Panc1 (cell line): Measurements from ENCODE around the gene ANKH.

ENCODE experiments used
- TF ChIP-seq, protein P1 (sequence below): fragments of 450-650 bp; IDR thresholded peaks from 2 replicates; pipeline ENCODE4 v1.5.1; 2017; ENCODE audit warnings: mild to moderate bottlenecking
- TF ChIP-seq, protein P2 (sequence below), 2 experiments: IDR thresholded peaks; 2 replicates each; pipeline ENCODE4 v1.6.1; 2011 to 2012; ENCODE audit warnings: low read depth in 2 of 2, control low read depth in 1 of 2, low read length in 1 of 2, mild to moderate bottlenecking in 1 of 2, moderate library complexity in 1 of 2; ENCODE audit not compliant: insufficient read depth in 1 of 2

DNA sequence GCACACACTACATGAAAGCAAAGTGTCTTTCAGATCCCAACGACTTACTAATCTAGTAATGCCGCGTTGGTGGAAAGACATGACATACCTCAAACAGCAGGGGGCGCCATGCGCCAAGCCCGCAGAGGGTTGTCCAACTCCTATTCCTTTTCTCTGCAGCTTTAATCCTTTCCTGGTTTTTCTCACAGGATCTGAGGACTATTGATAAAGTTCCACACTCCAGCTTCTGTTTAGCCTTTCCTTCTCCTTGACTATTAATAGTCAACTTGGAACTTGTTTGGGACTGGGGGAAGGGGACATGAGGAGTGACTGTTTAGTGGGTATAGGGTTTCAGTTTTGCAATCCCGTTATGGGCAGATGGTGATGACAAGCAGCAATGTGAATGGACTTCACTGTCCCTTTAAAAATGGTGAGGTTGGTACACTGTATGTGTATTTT, 144.1 kb downstream of the ANKH start:
- TF ChIP-seq, protein P1, sequence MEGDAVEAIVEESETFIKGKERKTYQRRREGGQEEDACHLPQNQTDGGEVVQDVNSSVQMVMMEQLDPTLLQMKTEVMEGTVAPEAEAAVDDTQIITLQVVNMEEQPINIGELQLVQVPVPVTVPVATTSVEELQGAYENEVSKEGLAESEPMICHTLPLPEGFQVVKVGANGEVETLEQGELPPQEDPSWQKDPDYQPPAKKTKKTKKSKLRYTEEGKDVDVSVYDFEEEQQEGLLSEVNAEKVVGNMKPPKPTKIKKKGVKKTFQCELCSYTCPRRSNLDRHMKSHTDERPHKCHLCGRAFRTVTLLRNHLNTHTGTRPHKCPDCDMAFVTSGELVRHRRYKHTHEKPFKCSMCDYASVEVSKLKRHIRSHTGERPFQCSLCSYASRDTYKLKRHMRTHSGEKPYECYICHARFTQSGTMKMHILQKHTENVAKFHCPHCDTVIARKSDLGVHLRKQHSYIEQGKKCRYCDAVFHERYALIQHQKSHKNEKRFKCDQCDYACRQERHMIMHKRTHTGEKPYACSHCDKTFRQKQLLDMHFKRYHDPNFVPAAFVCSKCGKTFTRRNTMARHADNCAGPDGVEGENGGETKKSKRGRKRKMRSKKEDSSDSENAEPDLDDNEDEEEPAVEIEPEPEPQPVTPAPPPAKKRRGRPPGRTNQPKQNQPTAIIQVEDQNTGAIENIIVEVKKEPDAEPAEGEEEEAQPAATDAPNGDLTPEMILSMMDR = peak; percentile 96
- TF ChIP-seq, protein P2, sequence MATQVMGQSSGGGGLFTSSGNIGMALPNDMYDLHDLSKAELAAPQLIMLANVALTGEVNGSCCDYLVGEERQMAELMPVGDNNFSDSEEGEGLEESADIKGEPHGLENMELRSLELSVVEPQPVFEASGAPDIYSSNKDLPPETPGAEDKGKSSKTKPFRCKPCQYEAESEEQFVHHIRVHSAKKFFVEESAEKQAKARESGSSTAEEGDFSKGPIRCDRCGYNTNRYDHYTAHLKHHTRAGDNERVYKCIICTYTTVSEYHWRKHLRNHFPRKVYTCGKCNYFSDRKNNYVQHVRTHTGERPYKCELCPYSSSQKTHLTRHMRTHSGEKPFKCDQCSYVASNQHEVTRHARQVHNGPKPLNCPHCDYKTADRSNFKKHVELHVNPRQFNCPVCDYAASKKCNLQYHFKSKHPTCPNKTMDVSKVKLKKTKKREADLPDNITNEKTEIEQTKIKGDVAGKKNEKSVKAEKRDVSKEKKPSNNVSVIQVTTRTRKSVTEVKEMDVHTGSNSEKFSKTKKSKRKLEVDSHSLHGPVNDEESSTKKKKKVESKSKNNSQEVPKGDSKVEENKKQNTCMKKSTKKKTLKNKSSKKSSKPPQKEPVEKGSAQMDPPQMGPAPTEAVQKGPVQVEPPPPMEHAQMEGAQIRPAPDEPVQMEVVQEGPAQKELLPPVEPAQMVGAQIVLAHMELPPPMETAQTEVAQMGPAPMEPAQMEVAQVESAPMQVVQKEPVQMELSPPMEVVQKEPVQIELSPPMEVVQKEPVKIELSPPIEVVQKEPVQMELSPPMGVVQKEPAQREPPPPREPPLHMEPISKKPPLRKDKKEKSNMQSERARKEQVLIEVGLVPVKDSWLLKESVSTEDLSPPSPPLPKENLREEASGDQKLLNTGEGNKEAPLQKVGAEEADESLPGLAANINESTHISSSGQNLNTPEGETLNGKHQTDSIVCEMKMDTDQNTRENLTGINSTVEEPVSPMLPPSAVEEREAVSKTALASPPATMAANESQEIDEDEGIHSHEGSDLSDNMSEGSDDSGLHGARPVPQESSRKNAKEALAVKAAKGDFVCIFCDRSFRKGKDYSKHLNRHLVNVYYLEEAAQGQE (IDR thresholded peaks at IDR 0.05; ENCODE audit: insufficient read depth in 1 of 2, low read depth in 2 of 2, low read length in 1 of 2) = no peak
